GM13977 (cell line): ENCODE results near the gene SRRM3.
"Not testable (repeated sequence)": the region's sequence is repeated elsewhere in the genome, so short reads cannot be mapped to it uniquely, and the experiment has no call there.

Experiments
- DNase-seq: peaks from one replicate; pipeline ENCODE4 v3.0.0; 2012; ENCODE audit warnings: low spot score
- in situ Hi-C: fragments of 300-500 bp; cut with MboI; formaldehyde crosslinking; loops from one replicate; pipeline ENCODE4 v1.12.0; 2022; ENCODE audit warnings: low sequenced_read_pairs, low pct_unique_long_range_greater_than_20kb, mixed read lengths, inconsistent platforms; ENCODE audit not compliant: unreplicated experiment
- TF ChIP-seq, protein P1 (sequence below): IDR thresholded peaks from 2 replicates; pipeline ENCODE4 v1.5.1; 2012; ENCODE audit warnings: mild to moderate bottlenecking, control low read depth; ENCODE audit not compliant: insufficient read depth; ENCODE audit errors: extremely low read depth, missing control alignments

The SRRM3 gene

DNA sequence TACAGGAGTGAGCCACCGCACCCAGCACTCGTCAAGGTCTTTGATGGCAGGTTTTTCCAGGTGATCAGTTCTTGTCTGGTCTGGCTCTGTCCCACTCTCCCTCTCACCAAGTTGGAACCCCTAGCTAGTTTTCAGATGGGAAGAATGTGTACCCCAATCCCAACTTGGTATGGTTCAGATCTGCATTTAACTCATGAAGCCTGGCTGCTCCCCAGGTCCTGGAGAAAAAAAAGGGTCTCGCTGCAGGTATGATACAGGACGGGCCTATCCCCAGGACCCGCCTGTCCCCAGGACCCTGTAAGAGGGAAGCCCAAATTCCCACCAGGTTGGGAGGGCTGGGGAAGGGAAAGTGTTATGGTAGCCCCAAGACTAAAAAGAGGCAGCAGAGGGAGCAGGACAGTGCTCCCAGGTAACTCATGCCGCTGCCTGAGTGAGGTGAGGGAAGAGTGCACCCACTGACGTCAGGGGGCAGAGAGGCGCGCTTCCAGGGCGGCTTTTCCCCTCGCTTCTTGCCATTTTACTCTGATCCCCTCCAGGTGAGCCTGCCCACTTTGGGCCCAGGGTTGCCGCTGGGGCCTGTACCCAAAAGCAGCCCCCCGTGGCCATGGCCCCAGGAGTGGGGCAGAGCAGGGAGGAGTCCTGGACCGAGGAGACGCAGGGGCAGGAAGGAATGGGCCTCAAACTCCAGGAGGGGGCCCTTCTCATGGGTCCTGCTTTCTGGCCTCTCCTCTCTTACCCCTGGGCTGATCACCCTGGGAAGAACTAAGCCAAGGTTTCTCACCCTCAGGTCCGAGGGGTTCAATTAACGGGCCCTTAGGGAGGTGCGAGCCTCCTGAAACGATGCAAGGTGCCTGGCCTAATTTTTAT, 36.4 kb upstream of the SRRM3 start:
- DNase-seq = no peak
- TF ChIP-seq, protein P1, sequence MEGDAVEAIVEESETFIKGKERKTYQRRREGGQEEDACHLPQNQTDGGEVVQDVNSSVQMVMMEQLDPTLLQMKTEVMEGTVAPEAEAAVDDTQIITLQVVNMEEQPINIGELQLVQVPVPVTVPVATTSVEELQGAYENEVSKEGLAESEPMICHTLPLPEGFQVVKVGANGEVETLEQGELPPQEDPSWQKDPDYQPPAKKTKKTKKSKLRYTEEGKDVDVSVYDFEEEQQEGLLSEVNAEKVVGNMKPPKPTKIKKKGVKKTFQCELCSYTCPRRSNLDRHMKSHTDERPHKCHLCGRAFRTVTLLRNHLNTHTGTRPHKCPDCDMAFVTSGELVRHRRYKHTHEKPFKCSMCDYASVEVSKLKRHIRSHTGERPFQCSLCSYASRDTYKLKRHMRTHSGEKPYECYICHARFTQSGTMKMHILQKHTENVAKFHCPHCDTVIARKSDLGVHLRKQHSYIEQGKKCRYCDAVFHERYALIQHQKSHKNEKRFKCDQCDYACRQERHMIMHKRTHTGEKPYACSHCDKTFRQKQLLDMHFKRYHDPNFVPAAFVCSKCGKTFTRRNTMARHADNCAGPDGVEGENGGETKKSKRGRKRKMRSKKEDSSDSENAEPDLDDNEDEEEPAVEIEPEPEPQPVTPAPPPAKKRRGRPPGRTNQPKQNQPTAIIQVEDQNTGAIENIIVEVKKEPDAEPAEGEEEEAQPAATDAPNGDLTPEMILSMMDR = no peak
- in situ Hi-C loops = no loop called here

DNA sequence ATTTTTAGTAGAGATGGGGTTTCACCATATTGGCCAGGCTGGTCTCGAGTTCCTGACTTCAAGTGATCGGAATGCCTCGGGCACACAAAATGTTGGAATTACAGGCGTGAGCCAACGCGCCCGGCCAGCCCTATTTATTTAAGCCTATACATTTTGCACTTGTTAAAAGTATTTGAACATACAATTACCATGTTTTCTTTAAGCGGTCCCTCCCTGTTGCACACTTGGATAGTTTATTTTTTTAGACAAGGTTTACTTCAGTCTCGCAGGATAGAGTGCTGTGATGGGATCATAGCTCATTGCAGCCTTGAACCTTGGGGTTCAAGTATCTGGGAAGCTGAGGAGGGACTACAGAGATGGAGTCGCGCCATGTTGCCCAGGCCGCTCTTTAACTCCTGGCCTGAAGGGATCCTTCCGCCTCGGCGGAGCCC, 35.7 kb upstream of the SRRM3 start:
- TF ChIP-seq, protein P1 = no peak
- no peak for DNase-seq
- in situ Hi-C loops = no loop called here

DNA sequence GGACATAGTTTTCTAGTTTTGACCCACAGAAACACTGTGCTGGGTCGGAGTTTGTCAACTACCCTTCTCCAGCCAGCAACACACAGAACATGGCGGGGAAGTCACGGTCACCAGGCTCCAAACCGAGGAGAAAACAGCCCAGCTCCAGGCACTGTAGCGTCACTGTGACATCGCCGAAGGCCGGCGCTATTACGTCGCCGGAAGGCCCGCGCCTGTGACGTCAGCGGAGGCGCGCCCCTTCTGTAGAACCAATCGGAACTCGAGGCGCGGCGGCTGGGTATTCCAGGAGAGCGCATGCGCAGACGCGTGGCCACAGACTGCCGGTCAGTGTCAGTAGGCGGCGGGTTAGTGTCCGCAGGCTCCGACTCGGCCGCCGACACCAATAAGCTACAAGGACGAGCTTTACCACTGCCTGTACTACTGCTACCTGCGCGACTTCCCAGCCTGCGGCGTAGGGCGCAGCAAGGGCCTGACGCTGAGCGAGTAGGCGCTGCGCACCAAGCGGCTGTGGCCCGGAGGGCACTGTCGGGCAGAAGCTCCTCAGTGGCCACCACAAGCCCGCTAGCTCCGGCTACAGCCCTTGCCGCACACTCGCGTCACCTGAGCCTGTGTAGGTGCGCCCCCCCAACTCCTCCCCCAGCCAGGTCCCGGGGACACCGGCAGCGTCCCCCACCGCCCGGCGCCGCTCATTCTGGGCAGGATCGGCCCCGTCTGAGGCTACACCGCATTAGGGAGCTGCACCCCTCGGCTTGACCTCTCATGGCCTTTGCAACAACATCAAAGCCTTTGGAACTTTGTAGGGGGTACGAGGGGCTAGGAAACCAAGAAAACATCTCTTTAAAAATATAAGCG, 35.1 kb upstream of the SRRM3 start:
- DNase-seq = peak; percentile 93
- TF ChIP-seq, protein P1 = no peak
- in situ Hi-C loops = no loop called here

DNA sequence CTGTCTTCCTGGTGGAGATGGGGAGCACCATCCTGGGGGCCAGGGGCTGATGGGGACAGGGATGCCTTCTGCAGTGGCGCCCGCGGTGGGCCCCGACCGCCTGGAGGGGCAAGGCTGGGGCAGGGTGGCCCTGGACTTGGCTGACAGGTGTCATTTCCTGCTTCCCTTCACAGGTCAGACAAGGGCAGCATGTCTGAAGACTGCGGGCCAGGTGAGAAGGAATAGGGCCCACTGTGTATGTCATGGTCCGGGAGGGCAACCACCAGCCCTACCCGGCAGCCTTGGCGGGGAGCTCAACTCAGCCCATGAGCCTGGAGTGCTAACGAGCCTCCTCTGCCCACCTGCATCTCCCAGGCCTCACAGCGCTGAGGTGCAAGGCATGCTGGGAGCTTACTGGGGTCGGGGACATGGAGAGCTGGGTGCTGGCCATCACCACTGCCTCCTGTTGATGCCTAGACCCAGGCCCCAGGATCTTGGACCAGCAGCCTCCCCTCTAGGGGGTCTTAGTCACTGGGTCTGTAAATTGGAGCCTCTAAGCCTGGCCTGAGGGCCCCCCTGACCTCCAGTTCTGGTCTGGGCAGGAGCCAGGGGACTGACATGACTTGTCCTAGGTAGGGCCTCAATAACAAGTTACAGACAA, 28.0 kb upstream of the SRRM3 start:
- TF ChIP-seq, protein P1 = no peak
- DNase-seq = no peak
- in situ Hi-C loops = no loop called here

DNA sequence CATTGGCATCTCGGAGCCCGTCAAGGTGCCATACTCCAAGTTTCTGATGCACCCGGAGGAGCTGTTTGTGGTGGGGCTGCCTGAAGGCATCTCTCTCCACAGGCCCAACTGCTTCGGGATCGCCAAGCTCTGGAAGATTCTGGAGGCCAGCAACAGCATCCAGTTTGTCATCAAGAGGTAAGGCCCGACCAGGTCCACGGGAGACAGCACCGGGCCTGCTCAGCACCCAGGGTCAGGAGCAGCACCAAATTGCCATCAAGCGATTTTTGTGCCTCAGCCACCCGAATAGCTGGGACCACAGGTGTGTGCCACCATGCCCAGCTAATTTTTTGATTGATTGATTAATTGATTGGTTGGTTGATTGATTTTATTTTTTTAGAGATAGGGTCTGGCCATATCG, 24.7 kb upstream of the SRRM3 start:
- in situ Hi-C loops, DNase-seq: not testable (repeated sequence)

DNA sequence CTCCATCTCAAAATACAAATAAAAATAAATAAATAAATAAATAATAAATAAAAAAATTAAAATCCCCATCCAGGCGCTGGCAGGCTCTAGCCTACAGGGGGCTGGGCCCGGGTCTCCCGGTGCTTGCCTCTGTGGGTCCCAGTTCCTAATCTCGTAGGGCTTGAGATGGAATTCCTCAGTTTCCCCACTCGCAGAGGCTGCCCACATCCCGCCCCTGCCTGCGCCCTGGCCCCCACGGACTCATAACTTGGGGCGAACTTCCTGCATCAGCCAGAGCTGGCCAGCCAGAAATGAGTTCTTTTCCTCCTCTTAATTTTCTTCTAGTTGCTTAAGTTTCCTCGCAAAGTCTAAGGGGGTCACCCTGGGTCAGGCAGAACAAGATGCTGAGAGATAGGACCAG, 22.0 kb upstream of the SRRM3 start:
- TF ChIP-seq, protein P1 = no peak
- no peak for DNase-seq
- in situ Hi-C loops = no loop called here
